Measurements from ENCODE around the gene TTC7B.

The TTC7B gene

GRCh38 chr14:90760591-90761316, 55.5 kb downstream of the TTC7B start:
- no peak for DNase-seq (ENCODE audit: low read depth)
- H3K4me3 ChIP-seq (ENCODE audit: low read depth, low read length) = no peak overlapping the region
- TF ChIP-seq, protein P1, sequence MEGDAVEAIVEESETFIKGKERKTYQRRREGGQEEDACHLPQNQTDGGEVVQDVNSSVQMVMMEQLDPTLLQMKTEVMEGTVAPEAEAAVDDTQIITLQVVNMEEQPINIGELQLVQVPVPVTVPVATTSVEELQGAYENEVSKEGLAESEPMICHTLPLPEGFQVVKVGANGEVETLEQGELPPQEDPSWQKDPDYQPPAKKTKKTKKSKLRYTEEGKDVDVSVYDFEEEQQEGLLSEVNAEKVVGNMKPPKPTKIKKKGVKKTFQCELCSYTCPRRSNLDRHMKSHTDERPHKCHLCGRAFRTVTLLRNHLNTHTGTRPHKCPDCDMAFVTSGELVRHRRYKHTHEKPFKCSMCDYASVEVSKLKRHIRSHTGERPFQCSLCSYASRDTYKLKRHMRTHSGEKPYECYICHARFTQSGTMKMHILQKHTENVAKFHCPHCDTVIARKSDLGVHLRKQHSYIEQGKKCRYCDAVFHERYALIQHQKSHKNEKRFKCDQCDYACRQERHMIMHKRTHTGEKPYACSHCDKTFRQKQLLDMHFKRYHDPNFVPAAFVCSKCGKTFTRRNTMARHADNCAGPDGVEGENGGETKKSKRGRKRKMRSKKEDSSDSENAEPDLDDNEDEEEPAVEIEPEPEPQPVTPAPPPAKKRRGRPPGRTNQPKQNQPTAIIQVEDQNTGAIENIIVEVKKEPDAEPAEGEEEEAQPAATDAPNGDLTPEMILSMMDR (IDR thresholded peaks at IDR 0.05; ENCODE audit: low read depth, low read length, missing control alignments) = peak; percentile 59

GRCh38 chr14:90760078-90760444, 56.2 kb downstream of the TTC7B start:
- DNase-seq (ENCODE audit: low read depth) = no peak
- TF ChIP-seq, protein P1 (IDR thresholded peaks at IDR 0.05; ENCODE audit: low read depth, low read length, missing control alignments) = no peak
- no peak overlapping the region for H3K4me3 ChIP-seq (ENCODE audit: low read depth, low read length)

- no peak overlapping the region; the same call in 1 of the 2 replicates for H3K4me3 ChIP-seq (ENCODE audit: low read depth, low read length)
- DNase-seq (ENCODE audit: low read depth) = no peak
- TF ChIP-seq, protein P1 (IDR thresholded peaks at IDR 0.05; ENCODE audit: low read depth, low read length, missing control alignments) = no peak
These were observed 56.7 kb downstream of the TTC7B start for GRCh38 chr14:90759370-90760077.

DNA sequence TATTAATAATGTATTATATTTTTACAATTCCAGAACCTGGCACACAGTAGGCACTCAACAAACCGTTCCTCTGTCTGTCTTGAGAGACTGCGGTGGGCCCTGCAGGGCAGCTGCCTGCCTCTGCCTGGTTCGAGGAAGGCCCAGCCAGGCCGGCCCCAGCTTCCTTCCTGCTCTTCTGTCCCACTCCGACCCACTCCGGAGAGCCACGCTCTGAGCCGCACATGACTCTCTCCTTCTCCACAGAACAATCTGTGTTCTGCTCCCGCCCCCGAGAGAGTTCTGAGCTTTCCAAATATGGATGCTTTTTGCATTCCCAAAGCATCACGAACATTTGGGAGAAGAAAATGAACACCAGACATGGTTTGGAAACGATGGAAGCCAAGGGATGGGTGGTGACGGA, 57.3 kb downstream of the TTC7B start:
- no peak for DNase-seq (ENCODE audit: low read depth)
- TF ChIP-seq, protein P1 (IDR thresholded peaks at IDR 0.05; ENCODE audit: low read depth, low read length, missing control alignments) = no peak
- peak overlapping the region; percentile 64; the same call in 1 of the 2 replicates for H3K4me3 ChIP-seq (ENCODE audit: low read depth, low read length)

- TF ChIP-seq, protein P1 (IDR thresholded peaks at IDR 0.05; ENCODE audit: low read depth, low read length, missing control alignments) = peak; percentile 97
- DNase-seq (ENCODE audit: low read depth) = peak; percentile 73
- peak overlapping the region; percentile 64 for H3K4me3 ChIP-seq (ENCODE audit: low read depth, low read length)
These were observed 58.0 kb downstream of the TTC7B start for GRCh38 chr14:90758028-90758889.

DNA sequence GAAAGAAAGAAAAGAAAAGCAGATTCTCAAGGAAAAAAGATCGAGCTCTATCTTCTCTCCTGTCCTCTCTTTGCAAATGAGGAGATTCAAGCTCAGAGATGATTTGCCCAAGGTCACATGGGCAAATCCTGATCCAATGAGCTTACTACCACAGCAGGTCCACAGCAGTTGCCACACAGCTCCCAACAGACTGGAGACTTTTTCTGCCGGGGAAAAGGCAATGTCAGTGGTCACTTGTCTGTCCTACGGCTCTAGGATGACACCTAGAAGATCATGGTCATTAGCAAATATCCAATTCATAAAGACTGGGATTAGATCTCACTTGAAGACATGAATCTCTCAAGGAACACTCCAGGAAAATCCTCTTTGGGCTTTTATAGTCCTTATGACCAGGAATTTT, 58.8 kb downstream of the TTC7B start:
- TF ChIP-seq, protein P1 (IDR thresholded peaks at IDR 0.05; ENCODE audit: low read depth, low read length, missing control alignments) = no peak
- no peak overlapping the region for H3K4me3 ChIP-seq (ENCODE audit: low read depth, low read length)
- DNase-seq (ENCODE audit: low read depth) = no peak

Measured in GM12864 (cell line).